Naive thymus-derived CD4-positive, alpha-beta T cell (primary cell): ENCODE data around the gene TRPV6. TPM values are rescaled to one million over a fixed set of nuclear protein-coding genes. Genes with fewer than 3 reads are reported as not detected.

Experiments
- ATAC-seq: fragments of 150-1000 bp; cut with Tn5 transposase; 2 replicates; pipeline ENCODE4 v1.10.0; 2021; ENCODE audit warnings: mild to moderate bottlenecking, moderate library complexity
- CTCF ChIA-PET: fragments of 350-600 bp; sonication (Branson Sonifier 250); formaldehyde crosslinking; loops from one replicate; lab custom pipeline; 2021; ENCODE audit warnings: antibody characterized with exemption; lab: Charles Lee
- POLR2A ChIA-PET: fragments of 350-600 bp; sonication (Branson Sonifier 250); formaldehyde crosslinking; loops from one replicate; lab custom pipeline; 2021; ENCODE audit warnings: antibody characterized with exemption, inconsistent platforms; lab: Charles Lee
- DNase-seq, 9 donors: peaks; one replicate each; pipeline versions ENCODE4 v3.0.0 to v3.0.0-alpha.2; 2020 to 2022; ENCODE audit warnings: mixed read lengths in 1 of 9
- H3K27ac ChIP-seq: one replicate; pipeline ENCODE4 v1.7.0; 2013; ENCODE audit warnings: mild to moderate bottlenecking, low read depth, low read length, moderate library complexity
- H3K27me3 ChIP-seq, 2 donors: one replicate each; pipeline ENCODE4 v1.7.0; 2013; ENCODE audit warnings: low read length in 2 of 2, mild to moderate bottlenecking in 2 of 2, moderate library complexity in 2 of 2; ENCODE audit not compliant: control insufficient read depth in 2 of 2, insufficient read depth in 2 of 2
- H3K36me3 ChIP-seq, 3 experiments: 1 replicate in 2 of 3; 2 replicates in 1 of 3; pipeline ENCODE4 v1.7.0; 2013; ENCODE audit warnings: low read length in 3 of 3, mild to moderate bottlenecking in 3 of 3, moderate library complexity in 1 of 3; ENCODE audit not compliant: insufficient read depth in 3 of 3, control insufficient read depth in 2 of 3
- H3K4me1 ChIP-seq, 2 donors: one replicate each; pipeline ENCODE4 v1.7.0; 2013; ENCODE audit warnings: low read length in 2 of 2, mild to moderate bottlenecking in 2 of 2, moderate library complexity in 1 of 2; ENCODE audit not compliant: control insufficient read depth in 2 of 2, insufficient read depth in 2 of 2
- H3K4me3 ChIP-seq: 2 replicates; pipeline ENCODE4 v1.7.0; 2013; ENCODE audit warnings: mild to moderate bottlenecking, low read length
- H3K9me3 ChIP-seq, 3 experiments: 1 replicate in 2 of 3; 2 replicates in 1 of 3; pipeline ENCODE4 v1.7.0; 2013; ENCODE audit warnings: low read length in 3 of 3; ENCODE audit not compliant: control insufficient read depth in 2 of 3
- H3K27ac Mint-ChIP-seq, 9 donors: one replicate each; pipeline ENCODE4 v1.8.0; 2020 to 2022; ENCODE audit warnings: mixed read lengths in 9 of 9, mild to moderate bottlenecking in 8 of 9, moderate library complexity in 5 of 9, inconsistent platforms in 2 of 9
- H3K27me3 Mint-ChIP-seq, 5 donors: one replicate each; pipeline ENCODE4 v1.8.0; 2021 to 2022; ENCODE audit warnings: mixed read lengths in 5 of 5, mild to moderate bottlenecking in 1 of 5
- H3K36me3 Mint-ChIP-seq, 5 donors: one replicate each; pipeline ENCODE4 v1.8.0; 2020 to 2022; ENCODE audit warnings: mixed read lengths in 5 of 5, mild to moderate bottlenecking in 3 of 5, inconsistent platforms in 1 of 5
- H3K4me1 Mint-ChIP-seq, 7 donors: one replicate each; pipeline ENCODE4 v1.8.0; 2020 to 2022; ENCODE audit warnings: mixed read lengths in 7 of 7, mild to moderate bottlenecking in 3 of 7, inconsistent platforms in 1 of 7
- H3K4me3 Mint-ChIP-seq, 10 donors: one replicate each; pipeline ENCODE4 v1.8.0; 2020 to 2022; ENCODE audit warnings: mild to moderate bottlenecking in 10 of 10, mixed read lengths in 10 of 10, moderate library complexity in 6 of 10, inconsistent platforms in 2 of 10
- H3K9me3 Mint-ChIP-seq, 11 donors: one replicate each; pipeline ENCODE4 v1.8.0; 2020 to 2022; ENCODE audit warnings: mixed read lengths in 11 of 11, mild to moderate bottlenecking in 4 of 11, inconsistent platforms in 1 of 11, moderate library complexity in 1 of 11
- intact Hi-C, 2 donors: fragments of 100-400 bp; cut with micrococcal nuclease; formaldehyde crosslinking; loops; one replicate each; pipeline ENCODE4 v1.15.1; 2023
- polyA plus RNA-seq, 2 donors: library from polyadenylated mRNA; unstranded; fragments of 300-500 nt; fragmentation: Illumina TruSeq; gene quantifications; one replicate each; pipeline ENCODE4 v1.2.3, GENCODE V29; 2021
- total RNA-seq, 6 experiments: library from RNA in 5 of 6; stranded (reverse) in 5 of 6; gene quantifications; 1 replicate in 5 of 6; 2 replicates in 1 of 6; pipeline ENCODE4 v1.2.3 and lab custom pipeline; 2021 to 2026

Gene TRPV6
- total and polyA plus RNA-seq, 7 experiments from 2014 or later = 0.05 TPM; not detected in 6

- Histone ChIP-seq H3K36me3 (no peaks in the 10 kb centered on the region), H3K4me1 (no peaks in the 10 kb centered on the region), H3K27me3 (no peaks in the 10 kb centered on the region), H3K9me3 (no peaks in the 10 kb centered on the region), H3K27ac (no peak overlapping the region), H3K4me3 (no peak overlapping the region)
- Mint-ChIP-seq H3K9me3 (peaks cover 0 to 4% (median 0%) of the 10 kb centered on the region in 11 donors), H3K27ac (no peak overlapping the region), H3K36me3 (no peaks in the 10 kb centered on the region), H3K27me3 (peaks cover 0 to 12% (median 4%) of the 10 kb centered on the region in 5 donors), H3K4me1 (peaks cover 0 to 2% (median 0%) of the 10 kb centered on the region in 7 donors), H3K4me3 (no peak overlapping the region)
- DNase-seq = no peak
- ATAC-seq = no peak
- intact Hi-C loops = no loop called here
- POLR2A ChIA-PET = no interaction called here
- CTCF ChIA-PET = no interaction called here
Observed at GRCh38 chr7:142886866-142887265, 1.3 kb upstream of the TRPV6 start.

GRCh38 chr7:142884286-142884640 lies 1.3 kb downstream of the TRPV6 start:
- Histone ChIP-seq H3K27me3 (no peaks in the 10 kb centered on the region), H3K4me1 (no peaks in the 10 kb centered on the region), H3K9me3 (no peaks in the 10 kb centered on the region), H3K36me3 (no peaks in the 10 kb centered on the region), H3K4me3 (no peak overlapping the region), H3K27ac (no peak overlapping the region)
- Mint-ChIP-seq H3K4me1 (no peaks in the 10 kb centered on the region), H3K27ac (no peak overlapping the region), H3K36me3 (no peaks in the 10 kb centered on the region), H3K9me3 (peaks cover 0 to under 1% (median 0%) of the 10 kb centered on the region in 11 donors), H3K27me3 (peaks cover 0 to 20% (median 4%) of the 10 kb centered on the region in 5 donors), H3K4me3 (no peak overlapping the region)
- ATAC-seq (no peak), DNase-seq (no peak)
- ChIA-PET CTCF (no interaction called here), POLR2A (no interaction called here)
- intact Hi-C loops = loop anchor here in 1 of 2 donors (5.0 kb wide), 1 partner anchor 118 kb away; no protein-coding TSS in a partner anchor

DNA sequence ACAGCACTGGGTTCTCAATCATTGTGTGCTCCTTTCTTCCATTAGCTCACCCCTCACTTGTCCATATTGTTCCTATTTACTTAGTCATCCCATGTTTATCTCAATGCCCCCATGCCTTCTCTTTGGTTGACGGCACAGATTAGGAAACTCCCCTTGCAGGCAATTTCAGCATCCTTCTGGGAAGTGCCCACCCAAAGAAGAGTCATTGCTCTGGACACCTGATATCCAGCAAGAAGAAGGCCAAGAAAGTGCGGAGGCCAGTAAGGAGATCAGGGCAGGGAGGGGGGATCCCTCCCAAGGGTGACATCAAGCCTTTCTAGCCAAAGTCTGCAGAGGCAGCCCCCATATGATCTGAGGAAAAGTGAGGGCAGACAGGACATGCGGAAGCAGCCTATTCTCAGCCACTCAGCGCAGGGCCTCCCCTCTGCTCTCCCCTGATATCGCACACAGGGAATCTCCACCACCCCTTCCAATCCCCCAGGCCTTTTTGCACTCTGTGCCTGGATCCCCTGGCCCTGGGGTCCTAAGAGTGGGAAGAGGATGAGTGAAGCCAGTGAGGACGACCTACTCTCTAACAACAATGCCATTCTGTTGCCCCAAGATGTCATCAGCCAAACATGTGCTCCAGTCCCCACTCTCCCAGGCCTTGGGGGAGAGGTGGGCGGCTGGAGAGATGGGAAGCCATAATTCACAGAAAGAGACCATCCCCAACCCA lies 1.8 kb downstream of the TRPV6 start:
- ChIA-PET CTCF (no interaction called here), POLR2A (no interaction called here)
- Histone ChIP-seq H3K36me3 (no peaks in the 10 kb centered on the region), H3K27me3 (no peaks in the 10 kb centered on the region), H3K4me3 (no peak overlapping the region), H3K4me1 (no peaks in the 10 kb centered on the region), H3K9me3 (no peaks in the 10 kb centered on the region), H3K27ac (no peak overlapping the region)
- H3K27me3 Mint-ChIP-seq = peaks cover 0 to 20% (median 4%) of the 10 kb centered on the region in 5 donors
- no peak overlapping the region for H3K4me3 Mint-ChIP-seq
- no peaks in the 10 kb centered on the region for H3K4me1 Mint-ChIP-seq
- no peaks in the 10 kb centered on the region for H3K9me3 Mint-ChIP-seq
- no peak for DNase-seq
- H3K36me3 Mint-ChIP-seq = no peaks in the 10 kb centered on the region
- intact Hi-C loops = loop anchor here in 1 of 2 donors (5.0 kb wide), 1 partner anchor 119 kb away; no protein-coding TSS in a partner anchor
- H3K27ac Mint-ChIP-seq = peak overlapping the region in 1 of 9 donors; percentile 1
- ATAC-seq = no peak

DNA sequence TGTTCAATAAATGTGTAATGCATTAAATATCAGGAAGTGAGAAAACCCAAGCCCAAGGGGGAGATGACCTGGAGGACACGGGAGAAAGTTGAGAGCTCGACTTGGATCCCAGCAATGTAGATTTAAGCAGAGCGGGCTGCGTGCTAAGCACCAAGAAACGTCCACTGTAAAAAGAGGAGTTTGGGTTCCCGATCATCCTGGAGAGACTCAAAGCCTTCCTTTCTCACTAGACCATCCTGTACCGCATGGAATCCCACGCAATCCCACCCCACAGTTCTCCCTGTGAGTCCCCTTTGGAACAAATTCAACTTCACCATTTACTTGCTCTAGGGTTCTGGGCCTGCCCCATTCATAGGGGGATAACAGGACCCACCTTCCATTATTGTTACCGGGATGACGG lies 2.4 kb downstream of the TRPV6 start:
- no peaks in the 10 kb centered on the region for H3K36me3 Mint-ChIP-seq
- Histone ChIP-seq H3K4me3 (no peak overlapping the region), H3K27me3 (no peaks in the 10 kb centered on the region), H3K4me1 (no peaks in the 10 kb centered on the region), H3K9me3 (no peaks in the 10 kb centered on the region), H3K36me3 (no peaks in the 10 kb centered on the region), H3K27ac (no peak overlapping the region)
- no peak overlapping the region for H3K27ac Mint-ChIP-seq
- CTCF ChIA-PET = interaction anchor here (1.0 kb wide), 1 partner anchor 120 kb away, joined by 4 read pairs; no protein-coding TSS in a partner anchor
- intact Hi-C loops = loop anchor here in 1 of 2 donors (5.0 kb wide), 1 partner anchor 119 kb away; no protein-coding TSS in a partner anchor
- POLR2A ChIA-PET = no interaction called here
- H3K4me3 Mint-ChIP-seq = no peak overlapping the region
- ATAC-seq (no peak), DNase-seq (no peak)
- H3K27me3 Mint-ChIP-seq = peaks cover 0 to 20% (median 4%) of the 10 kb centered on the region in 5 donors
- H3K4me1 Mint-ChIP-seq = no peaks in the 10 kb centered on the region
- no peaks in the 10 kb centered on the region for H3K9me3 Mint-ChIP-seq

DNA sequence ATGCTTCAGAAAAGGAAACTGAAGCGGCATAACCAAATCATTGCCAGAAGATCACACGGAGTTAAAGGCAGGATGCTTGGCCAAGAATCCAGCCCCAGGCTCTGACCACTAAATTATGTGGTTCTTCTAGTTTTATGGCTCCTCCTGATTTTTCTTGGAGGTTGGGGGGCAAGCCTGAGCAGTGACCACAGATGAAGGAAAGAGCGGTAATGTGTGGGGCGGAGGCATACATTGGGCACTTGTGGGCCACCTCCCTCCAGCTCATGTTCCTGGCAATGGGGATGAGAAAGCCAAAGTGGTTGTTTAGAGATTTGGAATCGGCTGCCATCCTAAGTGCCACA lies 3.2 kb downstream of the TRPV6 start:
- no peak overlapping the region for H3K27ac Mint-ChIP-seq
- Histone ChIP-seq H3K4me3 (no peak overlapping the region), H3K9me3 (no peaks in the 10 kb centered on the region), H3K27me3 (no peaks in the 10 kb centered on the region), H3K27ac (no peak overlapping the region), H3K36me3 (no peaks in the 10 kb centered on the region), H3K4me1 (no peaks in the 10 kb centered on the region)
- POLR2A ChIA-PET = no interaction called here
- H3K4me1 Mint-ChIP-seq = no peaks in the 10 kb centered on the region
- H3K4me3 Mint-ChIP-seq = no peak overlapping the region
- no peaks in the 10 kb centered on the region for H3K36me3 Mint-ChIP-seq
- H3K9me3 Mint-ChIP-seq = no peaks in the 10 kb centered on the region
- ATAC-seq (no peak), DNase-seq (peak in 1 of 9 donors; percentile 3)
- intact Hi-C loops = loop anchor here in 1 of 2 donors (5.0 kb wide), 1 partner anchor 120 kb away; no protein-coding TSS in a partner anchor
- CTCF ChIA-PET = interaction anchor here (0.7 to 2.0 kb wide), 5 partner anchors 21 to 333 kb away, joined by 3 to 7 read pairs (median 4); partner anchors contain the start of gene EPHB6
- H3K27me3 Mint-ChIP-seq = peaks cover 0 to 20% (median 4%) of the 10 kb centered on the region in 5 donors

DNA sequence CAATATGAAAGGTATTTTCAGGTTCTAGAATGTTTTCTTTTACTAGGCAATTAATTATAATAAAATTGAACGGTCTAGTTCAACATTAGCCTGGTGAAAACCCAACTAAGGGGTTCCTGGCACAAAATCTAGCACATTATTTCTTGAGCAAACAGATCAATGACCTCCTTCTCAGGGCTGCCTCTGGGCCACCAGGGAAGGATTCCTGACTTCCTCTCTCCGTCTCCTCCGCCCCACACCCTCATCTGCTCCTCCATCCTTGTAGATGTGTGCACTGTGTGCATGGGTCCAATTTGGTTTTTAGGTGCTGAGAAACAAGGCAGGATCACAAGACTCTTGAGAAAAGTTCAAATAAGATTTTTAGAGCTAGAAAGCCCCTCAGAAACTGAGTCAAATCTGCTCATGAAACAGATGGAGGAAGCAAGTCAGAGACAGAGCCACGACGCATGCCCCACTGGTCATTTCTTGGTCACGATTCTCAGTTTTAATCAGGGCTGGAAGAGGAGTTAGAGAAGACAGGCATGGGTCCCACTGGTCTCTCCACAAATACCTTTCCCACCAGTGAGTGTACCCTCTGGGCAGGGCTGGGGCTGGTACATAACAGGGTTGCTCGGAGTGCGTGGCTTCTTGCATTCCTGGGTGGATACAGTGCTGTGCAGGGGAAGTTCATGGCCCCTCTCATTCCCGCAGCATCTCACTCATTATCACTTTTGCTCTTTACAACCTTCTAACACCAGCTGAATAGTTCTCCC lies 3.8 kb downstream of the TRPV6 start:
- H3K4me1 ChIP-seq = no peaks in the 10 kb centered on the region
- no peak overlapping the region for H3K4me3 ChIP-seq
- no peaks in the 10 kb centered on the region for H3K9me3 Mint-ChIP-seq
- ATAC-seq (no peak), DNase-seq (no peak)
- no peak overlapping the region for H3K4me3 Mint-ChIP-seq
- no peaks in the 10 kb centered on the region for H3K9me3 ChIP-seq
- H3K27me3 Mint-ChIP-seq = peaks cover 0 to 20% (median 4%) of the 10 kb centered on the region in 5 donors
- H3K4me1 Mint-ChIP-seq = no peaks in the 10 kb centered on the region
- ChIA-PET POLR2A (interaction anchor here (0.7 kb wide), 1 partner anchor 30 kb away, joined by 3 read pairs; no protein-coding TSS in a partner anchor), CTCF (interaction anchor here (0.9 to 2.0 kb wide), 5 partner anchors 20 to 333 kb away, joined by 3 to 7 read pairs (median 5); partner anchors contain the start of gene EPHB6)
- H3K36me3 Mint-ChIP-seq = no peaks in the 10 kb centered on the region
- intact Hi-C loops = loop anchor here (1.0 to 5.0 kb wide), 5 partner anchors 27 to 334 kb away; no protein-coding TSS in a partner anchor
- H3K27me3 ChIP-seq = no peaks in the 10 kb centered on the region
- H3K27ac Mint-ChIP-seq = no peak overlapping the region
- no peak overlapping the region for H3K27ac ChIP-seq
- H3K36me3 ChIP-seq = no peaks in the 10 kb centered on the region
